Activated T-cell treated with anti-CD3 and anti-CD28 coated beads, Interleukin-2, amount 50 U/mL, for 4 hours (primary cell): ENCODE measurements around the gene XRCC5. TPM values are rescaled to one million over a fixed set of nuclear protein-coding genes. Genes with fewer than 3 reads are reported as not detected.

Experiments used
- ATAC-seq, 2 donors: fragments of 200-7000 bp; cut with Tn5 transposase; one replicate each; pipeline ENCODE4 v1.10.0; 2021
- DNase-seq: peaks from one replicate; pipeline ENCODE4 v3.0.0-alpha.2; 2020
- H3K27me3 Mint-ChIP-seq: one replicate; pipeline ENCODE4 v1.8.0; 2021; ENCODE audit warnings: low read depth, mixed read lengths
- H3K36me3 Mint-ChIP-seq: one replicate; pipeline ENCODE4 v1.8.0; 2022; ENCODE audit warnings: mixed read lengths; ENCODE audit not compliant: insufficient read depth
- H3K4me1 Mint-ChIP-seq: one replicate; pipeline ENCODE4 v1.8.0; 2021; ENCODE audit warnings: low read depth, mixed read lengths
- H3K4me3 Mint-ChIP-seq: one replicate; pipeline ENCODE4 v1.8.0; 2021; ENCODE audit warnings: mild to moderate bottlenecking, moderate library complexity, mixed read lengths
- H3K9me3 Mint-ChIP-seq: one replicate; pipeline ENCODE4 v1.8.0; 2021; ENCODE audit warnings: mixed read lengths
- total RNA-seq, 3 donors: library from RNA; stranded (reverse); gene quantifications; one replicate each; pipeline ENCODE4 v1.2.1, GENCODE V29; 2021

The XRCC5 gene
- total RNA-seq, 3 donors from 2014 or later: 460 to 524 (median 513) TPM

GRCh38 chr2:216165711-216166110 is 56.6 kb downstream of the XRCC5 start:
- H3K9me3 Mint-ChIP-seq: no peaks in the 10 kb centered on the region

GRCh38 chr2:216169087-216169486 is 59.9 kb downstream of the XRCC5 start:
- peaks cover 37% of the 10 kb centered on the region for H3K4me1 Mint-ChIP-seq
- no peaks in the 10 kb centered on the region for H3K27me3 Mint-ChIP-seq
- H3K9me3 Mint-ChIP-seq: no peaks in the 10 kb centered on the region
- peaks cover 65% of the 10 kb centered on the region for H3K36me3 Mint-ChIP-seq
- no peak for ATAC-seq
- DNase-seq: no peak
- H3K4me3 Mint-ChIP-seq: no peak overlapping the region

More at GRCh38 chr2:216165711-216166110, 56.6 kb downstream of the XRCC5 start:
- no peak for DNase-seq
- H3K4me3 Mint-ChIP-seq: no peak overlapping the region
- no peaks in the 10 kb centered on the region for H3K27me3 Mint-ChIP-seq
- no peak for ATAC-seq
- H3K36me3 Mint-ChIP-seq: peaks cover 58% of the 10 kb centered on the region
- peaks cover 19% of the 10 kb centered on the region for H3K4me1 Mint-ChIP-seq

DNA sequence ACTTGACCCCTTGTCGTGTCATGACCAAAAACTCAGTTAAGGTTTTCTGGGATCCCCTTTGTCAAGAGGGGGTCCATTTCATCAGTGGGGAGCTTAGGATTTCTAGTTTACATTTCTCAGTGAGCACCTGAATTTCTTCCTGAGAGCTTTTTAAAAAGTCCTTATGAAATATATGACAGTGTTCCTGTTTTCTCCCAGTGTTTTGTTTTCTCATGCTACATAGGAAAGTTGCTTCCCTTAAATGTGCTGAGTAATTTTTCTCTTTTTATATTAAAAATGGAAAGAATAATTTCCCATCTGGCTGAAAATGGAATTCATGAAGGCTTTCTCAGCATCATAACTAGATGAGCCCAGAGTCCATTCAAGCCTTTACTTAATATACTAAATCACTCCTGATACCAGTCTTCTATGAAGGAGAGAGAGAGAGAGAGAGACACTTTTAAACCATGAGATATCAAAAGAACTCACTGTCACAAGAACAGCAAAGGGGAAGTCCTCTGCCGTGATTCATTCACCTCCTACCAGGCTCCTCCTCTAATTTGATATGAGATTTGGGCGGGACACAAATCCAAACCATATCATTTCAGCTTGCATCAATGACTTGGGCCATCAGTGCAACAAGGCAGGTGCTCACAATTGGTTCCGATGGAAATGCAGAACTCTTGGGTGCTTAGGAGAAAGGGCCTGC is 61.1 kb downstream of the XRCC5 start:
- Mint-ChIP-seq H3K4me1 (peaks cover 45% of the 10 kb centered on the region), H3K27me3 (no peaks in the 10 kb centered on the region), H3K36me3 (peaks cover 68% of the 10 kb centered on the region), H3K4me3 (no peak overlapping the region), H3K9me3 (no peaks in the 10 kb centered on the region)
- DNase-seq (no peak), ATAC-seq (peak; percentile 58 to 69)

DNA sequence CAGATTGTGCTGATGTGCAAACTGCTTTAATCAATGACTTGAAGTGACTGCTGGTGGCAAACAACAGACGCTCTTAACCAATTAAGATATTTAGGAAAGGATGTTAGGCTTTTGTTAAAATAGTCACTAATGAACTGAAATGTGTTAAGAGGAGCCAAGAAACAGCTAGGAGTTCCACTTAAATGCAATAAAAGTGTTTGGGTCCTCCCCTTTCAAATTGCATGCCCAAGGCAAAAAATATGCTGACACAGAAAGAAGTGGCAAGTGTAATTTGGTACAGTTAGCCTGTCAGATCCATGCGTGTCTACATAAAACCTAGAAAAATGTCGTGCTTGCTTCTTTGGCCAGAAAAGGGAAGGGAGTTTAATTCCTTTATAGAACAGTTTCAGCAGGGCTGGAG is 61.9 kb downstream of the XRCC5 start:
- H3K4me3 Mint-ChIP-seq: no peak overlapping the region
- ATAC-seq: no peak
- H3K36me3 Mint-ChIP-seq: peaks cover 66% of the 10 kb centered on the region

DNA sequence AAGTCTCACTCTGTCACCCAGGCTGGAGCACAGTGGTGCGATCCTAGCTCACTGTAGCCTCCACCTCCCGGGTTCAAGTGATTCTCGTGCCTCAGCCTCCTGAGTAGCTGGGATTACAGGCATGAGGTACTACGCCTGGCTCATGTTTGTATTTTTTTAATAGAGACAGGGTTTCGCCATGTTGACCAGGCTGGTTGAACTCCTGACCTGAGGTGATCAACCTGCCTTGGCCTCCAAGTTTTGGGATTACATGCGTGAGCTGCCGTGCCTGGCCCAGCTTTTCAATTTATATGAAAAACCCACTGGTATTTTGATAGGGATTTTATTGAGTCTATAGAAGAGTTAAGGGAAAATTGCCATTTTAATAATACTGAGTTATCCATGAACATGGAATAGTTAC is 63.3 kb downstream of the XRCC5 start:
- peaks cover 68% of the 10 kb centered on the region for H3K36me3 Mint-ChIP-seq
- H3K4me1 Mint-ChIP-seq: peaks cover 56% of the 10 kb centered on the region
- no peak for ATAC-seq
- no peak for DNase-seq
- no peaks in the 10 kb centered on the region for H3K9me3 Mint-ChIP-seq
- no peak overlapping the region for H3K4me3 Mint-ChIP-seq
- no peaks in the 10 kb centered on the region for H3K27me3 Mint-ChIP-seq

More for the DNA sequence above, 61.9 kb downstream of the XRCC5 start:
- no peaks in the 10 kb centered on the region for H3K27me3 Mint-ChIP-seq
- DNase-seq: no peak
- H3K4me1 Mint-ChIP-seq: peaks cover 52% of the 10 kb centered on the region
- no peaks in the 10 kb centered on the region for H3K9me3 Mint-ChIP-seq

DNA sequence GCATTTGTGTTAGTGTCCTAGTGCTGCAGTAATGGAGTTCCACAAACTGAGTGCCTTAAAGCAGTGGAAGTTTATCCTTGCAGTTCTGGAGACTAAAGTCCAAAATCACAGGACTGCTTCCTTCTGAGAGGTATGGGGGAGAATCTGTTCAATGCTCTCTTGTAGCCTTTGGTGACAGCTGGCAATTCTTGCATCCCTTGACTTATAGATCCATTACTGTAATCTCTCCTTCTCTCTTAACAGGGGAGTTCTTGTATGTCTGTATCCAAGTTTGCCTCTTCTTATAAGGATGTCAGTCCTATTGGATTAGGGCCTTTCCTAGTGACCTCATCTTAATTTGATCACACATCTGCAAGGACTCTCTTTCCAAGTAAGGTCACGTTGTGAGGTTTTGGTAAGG is 69.9 kb downstream of the XRCC5 start:
- Mint-ChIP-seq H3K4me3 (no peak overlapping the region), H3K9me3 (no peaks in the 10 kb centered on the region), H3K36me3 (peaks cover 59% of the 10 kb centered on the region), H3K27me3 (no peaks in the 10 kb centered on the region), H3K4me1 (peaks cover 73% of the 10 kb centered on the region)
- no peak for ATAC-seq
- DNase-seq: no peak

DNA sequence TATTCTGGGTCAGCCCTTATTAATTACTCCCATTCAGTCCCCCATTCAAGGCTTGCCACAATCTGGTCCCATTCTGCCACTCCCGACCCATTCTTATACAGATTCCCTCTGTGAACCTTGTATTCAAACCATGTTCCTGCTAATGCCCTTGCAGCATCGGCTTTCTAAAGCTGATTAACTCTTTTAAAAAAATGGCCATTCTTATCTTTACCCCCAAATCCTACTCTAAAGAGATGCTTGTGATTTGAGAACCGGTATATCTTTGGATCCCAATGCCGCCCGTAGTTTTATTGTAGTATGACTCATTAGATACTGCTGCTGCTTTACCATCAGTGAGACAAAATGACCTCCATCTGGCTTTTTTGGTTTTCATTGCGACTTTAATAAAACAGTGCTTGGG is 72.2 kb downstream of the XRCC5 start:
- peaks cover 55% of the 10 kb centered on the region for H3K36me3 Mint-ChIP-seq
- no peak for DNase-seq
- H3K4me1 Mint-ChIP-seq: peaks cover 76% of the 10 kb centered on the region
- H3K27me3 Mint-ChIP-seq: no peaks in the 10 kb centered on the region
- no peak for ATAC-seq
- no peak overlapping the region for H3K4me3 Mint-ChIP-seq
- H3K9me3 Mint-ChIP-seq: no peaks in the 10 kb centered on the region

- Mint-ChIP-seq H3K27me3 (no peaks in the 10 kb centered on the region), H3K36me3 (peaks cover 54% of the 10 kb centered on the region), H3K4me1 (peaks cover 75% of the 10 kb centered on the region), H3K4me3 (no peak overlapping the region), H3K9me3 (no peaks in the 10 kb centered on the region)
- ATAC-seq (peak in 1 of 2 donors; percentile 46), DNase-seq (no peak)
Observed at GRCh38 chr2:216181953-216182461, 72.9 kb downstream of the XRCC5 start.

- ATAC-seq (no peak), DNase-seq (no peak)
- Mint-ChIP-seq H3K36me3 (peaks cover 53% of the 10 kb centered on the region), H3K4me1 (peaks cover 73% of the 10 kb centered on the region), H3K9me3 (no peaks in the 10 kb centered on the region), H3K27me3 (no peaks in the 10 kb centered on the region), H3K4me3 (no peak overlapping the region)
Observed at GRCh38 chr2:216183462-216183861, 74.3 kb downstream of the XRCC5 start.

- Mint-ChIP-seq H3K36me3 (peaks cover 50% of the 10 kb centered on the region), H3K4me3 (no peak overlapping the region), H3K9me3 (no peaks in the 10 kb centered on the region), H3K4me1 (peaks cover 54% of the 10 kb centered on the region), H3K27me3 (no peaks in the 10 kb centered on the region)
- ATAC-seq (no peak), DNase-seq (no peak)
Observed at GRCh38 chr2:216188559-216188850, 79.4 kb downstream of the XRCC5 start.

- peaks cover 52% of the 10 kb centered on the region for H3K36me3 Mint-ChIP-seq
- ATAC-seq (no peak), DNase-seq (no peak)
- no peaks in the 10 kb centered on the region for H3K9me3 Mint-ChIP-seq
- peaks cover 55% of the 10 kb centered on the region for H3K4me1 Mint-ChIP-seq
- H3K4me3 Mint-ChIP-seq: no peak overlapping the region
- H3K27me3 Mint-ChIP-seq: no peaks in the 10 kb centered on the region
Observed at GRCh38 chr2:216188956-216189355, 79.8 kb downstream of the XRCC5 start.

- peaks cover 57% of the 10 kb centered on the region for H3K36me3 Mint-ChIP-seq
- ATAC-seq (no peak), DNase-seq (no peak)
- H3K27me3 Mint-ChIP-seq: no peaks in the 10 kb centered on the region
- no peak overlapping the region for H3K4me3 Mint-ChIP-seq
- H3K4me1 Mint-ChIP-seq: peaks cover 58% of the 10 kb centered on the region
- no peaks in the 10 kb centered on the region for H3K9me3 Mint-ChIP-seq
Observed at GRCh38 chr2:216189410-216189809, 80.3 kb downstream of the XRCC5 start.

GRCh38 chr2:216192181-216192580 is 83.0 kb downstream of the XRCC5 start:
- Mint-ChIP-seq H3K27me3 (no peaks in the 10 kb centered on the region), H3K4me1 (peaks cover 53% of the 10 kb centered on the region), H3K4me3 (no peak overlapping the region), H3K36me3 (peaks cover 64% of the 10 kb centered on the region), H3K9me3 (no peaks in the 10 kb centered on the region)
- ATAC-seq (no peak), DNase-seq (no peak)

DNA sequence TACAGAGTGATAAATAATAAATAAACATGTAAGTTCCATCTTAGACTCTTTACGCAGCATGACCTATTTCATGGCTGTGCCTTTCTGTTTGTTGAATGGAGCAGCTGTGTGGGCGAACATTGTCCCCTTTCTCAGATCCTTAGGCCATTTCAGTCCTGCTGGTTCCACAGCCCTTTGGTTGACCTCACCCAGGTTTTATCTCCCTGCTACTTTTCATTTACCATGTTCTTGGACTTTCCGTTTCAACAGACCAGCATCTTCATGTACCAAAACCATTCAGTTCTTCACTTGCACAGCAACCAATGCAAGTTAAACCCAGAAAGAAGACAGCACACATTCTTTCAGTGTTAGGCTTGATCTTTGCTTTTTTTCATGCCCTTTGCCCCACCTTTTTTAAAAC is 83.8 kb downstream of the XRCC5 start:
- Mint-ChIP-seq H3K27me3 (no peaks in the 10 kb centered on the region), H3K36me3 (peaks cover 66% of the 10 kb centered on the region), H3K9me3 (no peaks in the 10 kb centered on the region), H3K4me3 (no peak overlapping the region), H3K4me1 (peaks cover 47% of the 10 kb centered on the region)
- ATAC-seq: no peak
- DNase-seq: no peak

GRCh38 chr2:216194013-216194412 is 84.9 kb downstream of the XRCC5 start:
- Mint-ChIP-seq H3K4me1 (peaks cover 37% of the 10 kb centered on the region), H3K4me3 (no peak overlapping the region)
- peak; percentile 16 to 24 for ATAC-seq

More at GRCh38 chr2:216194013-216194412, 84.9 kb downstream of the XRCC5 start:
- no peaks in the 10 kb centered on the region for H3K9me3 Mint-ChIP-seq
- peaks cover 70% of the 10 kb centered on the region for H3K36me3 Mint-ChIP-seq
- no peaks in the 10 kb centered on the region for H3K27me3 Mint-ChIP-seq
- DNase-seq: no peak
